ENCODE data around the gene KRT79. TPM values are rescaled to one million over a fixed set of nuclear protein-coding genes. Genes with fewer than 3 reads are reported as not detected.

KRT79 gene
- total and polyA plus RNA-seq, 3 donors from 2014 or later = 0.19 to 0.24 TPM; not detected in 1

- no peaks in the 10 kb centered on the region for H3K9me3 ChIP-seq
- H3K4me3 ChIP-seq = no peak overlapping the region
- H3K36me3 ChIP-seq (ENCODE audit: low read depth, missing control alignments) = no peaks in the 10 kb centered on the region
- no peaks in the 10 kb centered on the region for H3K27me3 ChIP-seq
- no peak for TF ChIP-seq CTCF (IDR thresholded peaks at IDR 0.05)
- TF ChIP-seq POLR2A (IDR thresholded peaks at IDR 0.05) = no peak
- no peak overlapping the region for H3K27ac ChIP-seq
- no peaks in the 10 kb centered on the region for H3K4me1 ChIP-seq
- intact Hi-C loops (cut with DNase I; ENCODE audit: low total_unique reads) = no loop called here
- DNase-seq = no peak
- 92 to 97% methylated on average over 1 of the region's 1 CpG for WGBS, 2 donors
Observed at GRCh38 chr12:52800259-52800917, 33.7 kb downstream of the KRT79 start.

GRCh38 chr12:52799505-52800211 lies 34.5 kb downstream of the KRT79 start:
- no peaks in the 10 kb centered on the region for H3K4me1 ChIP-seq
- no peaks in the 10 kb centered on the region for H3K9me3 ChIP-seq
- DNase-seq = no peak
- intact Hi-C loops (cut with DNase I; ENCODE audit: low total_unique reads) = no loop called here
- no peak overlapping the region for H3K4me3 ChIP-seq
- 85 to 90% methylated on average over 5 of the region's 5 CpGs for WGBS, 2 donors
- no peaks in the 10 kb centered on the region for H3K27me3 ChIP-seq
- no peak overlapping the region for H3K27ac ChIP-seq
- H3K36me3 ChIP-seq (ENCODE audit: low read depth, missing control alignments) = no peaks in the 10 kb centered on the region
- no peak for TF ChIP-seq CTCF (IDR thresholded peaks at IDR 0.05)
- TF ChIP-seq POLR2A (IDR thresholded peaks at IDR 0.05) = no peak

DNA sequence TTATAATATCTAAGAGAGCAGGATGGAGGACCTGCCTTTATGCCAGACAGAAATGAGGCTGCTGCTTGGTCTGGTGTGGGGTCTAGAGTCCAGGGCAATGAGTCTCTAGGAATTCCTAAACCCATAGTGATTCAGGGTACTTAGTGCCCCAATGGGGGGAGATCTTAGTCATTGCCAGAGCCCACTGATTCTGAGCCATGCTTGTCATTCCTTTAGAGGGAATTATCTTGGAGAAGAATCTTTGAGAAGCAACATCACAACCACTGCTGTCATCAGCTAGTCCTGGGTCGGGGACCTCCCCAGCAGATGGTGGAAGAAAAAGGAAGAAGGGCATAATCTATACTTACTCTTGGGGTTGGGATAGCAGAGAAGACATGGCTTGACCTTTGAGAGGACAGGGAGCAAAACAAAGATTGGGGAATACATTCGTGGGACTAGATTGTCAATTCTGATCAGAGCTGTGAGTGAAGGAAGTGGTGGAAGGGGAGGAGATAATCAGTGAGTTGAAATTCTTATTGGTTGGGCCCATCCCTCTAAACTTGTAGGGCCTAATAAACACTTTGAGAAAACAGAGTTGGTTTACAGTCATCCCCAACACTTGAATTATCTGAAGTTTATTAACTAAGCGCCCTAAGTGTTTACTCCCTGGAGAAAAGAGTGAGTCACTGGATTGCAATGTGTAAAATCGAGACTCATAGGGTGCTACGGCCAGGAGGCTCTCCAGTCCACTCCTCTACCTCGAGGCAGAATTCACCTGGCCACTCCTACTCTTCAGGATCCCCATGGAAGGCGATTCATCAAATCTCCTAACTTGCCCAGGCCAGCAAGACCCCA lies 35.2 kb downstream of the KRT79 start:
- no peak overlapping the region for H3K27ac ChIP-seq
- no peak overlapping the region for H3K4me3 ChIP-seq
- H3K27me3 ChIP-seq = no peaks in the 10 kb centered on the region
- H3K4me1 ChIP-seq = no peaks in the 10 kb centered on the region
- DNase-seq = no peak
- TF ChIP-seq CTCF (IDR thresholded peaks at IDR 0.05) (no peak), POLR2A (IDR thresholded peaks at IDR 0.05) (no peak)
- WGBS, 2 donors = 63 to 74% methylated on average over 7 of the region's 7 CpGs
- H3K9me3 ChIP-seq = no peaks in the 10 kb centered on the region
- intact Hi-C loops (cut with DNase I; ENCODE audit: low total_unique reads) = no loop called here
- no peaks in the 10 kb centered on the region for H3K36me3 ChIP-seq (ENCODE audit: low read depth, missing control alignments)

GRCh38 chr12:52798003-52798670 lies 36.0 kb downstream of the KRT79 start:
- no peaks in the 10 kb centered on the region for H3K4me1 ChIP-seq
- 91 to 93% methylated on average over 4 of the region's 4 CpGs for WGBS, 2 donors
- no peak overlapping the region for H3K4me3 ChIP-seq
- no peaks in the 10 kb centered on the region for H3K9me3 ChIP-seq
- TF ChIP-seq POLR2A (IDR thresholded peaks at IDR 0.05) (no peak), CTCF (IDR thresholded peaks at IDR 0.05) (no peak)
- H3K27ac ChIP-seq = no peak overlapping the region
- H3K36me3 ChIP-seq (ENCODE audit: low read depth, missing control alignments) = no peaks in the 10 kb centered on the region
- H3K27me3 ChIP-seq = no peaks in the 10 kb centered on the region
- intact Hi-C loops (cut with DNase I; ENCODE audit: low total_unique reads) = no loop called here
- DNase-seq = no peak

All from testis (tissue), 3 donors.